GM18951 (cell line): ENCODE data around the gene ZNF862.

Experiments
- POLR2A ChIP-seq: IDR thresholded peaks from 4 replicates; pipeline ENCODE4 v1.6.1; 2011; ENCODE audit warnings: mild to moderate bottlenecking; ENCODE audit not compliant: insufficient read length, insufficient read depth; ENCODE audit errors: extremely low read depth
- in situ Hi-C: fragments of 300-500 bp; cut with MboI; formaldehyde crosslinking; loops from one replicate; pipeline ENCODE4 v1.12.0; 2022; ENCODE audit warnings: low sequenced_read_pairs, mixed read lengths, inconsistent platforms; ENCODE audit not compliant: unreplicated experiment

The ZNF862 gene

GRCh38 chr7:149816794-149817193 lies 21.4 kb upstream of the ZNF862 start:
- in situ Hi-C loops = no loop called here
- no peak for TF ChIP-seq POLR2A

- no peak for TF ChIP-seq POLR2A
- in situ Hi-C loops = no loop called here
These were observed 20.8 kb upstream of the ZNF862 start for GRCh38 chr7:149817301-149817771.

- no peak for TF ChIP-seq POLR2A
- in situ Hi-C loops = no loop called here
These were observed 20.2 kb upstream of the ZNF862 start for GRCh38 chr7:149817836-149818535.

GRCh38 chr7:149818536-149818840 lies 19.7 kb upstream of the ZNF862 start:
- TF ChIP-seq POLR2A = no peak
- in situ Hi-C loops = no loop called here

- in situ Hi-C loops = no loop called here
- no peak for TF ChIP-seq POLR2A
These were observed 18.8 kb upstream of the ZNF862 start for GRCh38 chr7:149819141-149819960.

GRCh38 chr7:149819961-149820340 lies 18.2 kb upstream of the ZNF862 start:
- in situ Hi-C loops = no loop called here
- TF ChIP-seq POLR2A = no peak

- TF ChIP-seq POLR2A = no peak
These were observed 17.5 kb upstream of the ZNF862 start for GRCh38 chr7:149820622-149821190.

GRCh38 chr7:149821191-149822148 lies 16.7 kb upstream of the ZNF862 start:
- no peak for TF ChIP-seq POLR2A
- in situ Hi-C loops = no loop called here

More at GRCh38 chr7:149820622-149821190, 17.5 kb upstream of the ZNF862 start:
- in situ Hi-C loops = no loop called here

- in situ Hi-C loops = no loop called here
- no peak for TF ChIP-seq POLR2A
These were observed 15.7 kb upstream of the ZNF862 start for GRCh38 chr7:149822353-149822943.

- no peak for TF ChIP-seq POLR2A
- in situ Hi-C loops = no loop called here
These were observed 15.0 kb upstream of the ZNF862 start for GRCh38 chr7:149823191-149823630.

- TF ChIP-seq POLR2A = no peak
- in situ Hi-C loops = no loop called here
These were observed 14.5 kb upstream of the ZNF862 start for GRCh38 chr7:149823631-149824199.

GRCh38 chr7:149824301-149824741 lies 13.9 kb upstream of the ZNF862 start:
- in situ Hi-C loops = no loop called here
- TF ChIP-seq POLR2A = no peak
